Mucosa of gallbladder (tissue), 1 donor: ENCODE measurements around the gene UQCR11. TPM values are rescaled to one million over a fixed set of nuclear protein-coding genes. Genes with fewer than 3 reads are reported as not detected.

ENCODE experiments used
- DNase-seq: peaks from one replicate; pipeline ENCODE4 v3.0.0-alpha.2; 2020; ENCODE audit warnings: low spot score
- total RNA-seq: library from RNA; stranded (reverse); gene quantifications from one replicate; pipeline ENCODE4 v1.2.1, GENCODE V29; 2021
- donor health status: DM: no; HTN: no; CAD: no.

UQCR11 gene
- total RNA-seq, 1 donor from 2014 or later = 254 TPM

DNA sequence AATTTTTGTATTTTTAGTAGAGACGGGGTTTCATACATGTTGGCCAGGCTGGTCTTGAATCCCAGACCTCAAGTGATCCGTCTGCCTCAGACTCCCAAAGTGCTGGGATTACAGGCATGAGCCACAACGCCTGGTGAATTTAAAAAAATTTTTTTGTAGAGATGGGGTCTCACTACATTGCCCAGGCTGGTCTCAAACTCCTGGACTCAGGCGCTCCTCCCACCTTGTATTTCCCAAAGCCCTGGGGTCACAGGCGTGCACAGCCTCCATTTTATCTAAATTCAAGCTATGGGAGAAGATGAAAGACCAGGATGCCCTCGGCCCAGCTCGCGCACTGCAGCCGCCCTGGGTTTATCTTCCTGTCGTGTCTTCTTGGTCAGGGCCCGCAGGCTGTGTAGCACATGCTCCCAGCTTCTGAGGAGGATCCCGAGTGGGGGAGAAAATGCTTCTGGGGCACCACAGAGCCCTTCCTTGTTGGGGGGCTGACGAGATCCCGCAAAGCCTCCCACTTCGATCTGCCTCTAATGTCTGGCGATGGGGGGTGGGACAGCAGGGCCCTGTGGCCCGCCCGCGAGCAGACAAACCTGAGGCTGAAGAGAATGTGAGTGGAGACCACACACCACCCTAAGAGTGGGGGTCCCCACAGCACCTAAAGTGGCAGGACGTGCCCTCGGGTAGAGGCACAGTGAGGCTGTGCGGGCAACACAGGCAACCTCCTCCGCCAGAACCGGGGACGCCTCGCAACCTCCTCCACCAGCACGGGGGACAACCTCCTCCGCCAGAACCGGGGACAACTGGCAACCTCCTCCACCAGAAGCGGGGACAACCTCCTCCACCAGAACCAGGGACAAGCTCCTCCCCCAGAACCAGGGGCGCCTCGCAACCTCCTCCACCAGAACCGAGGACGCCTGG is 31.3 kb upstream of the UQCR11 start:
- DNase-seq = no peak

DNA sequence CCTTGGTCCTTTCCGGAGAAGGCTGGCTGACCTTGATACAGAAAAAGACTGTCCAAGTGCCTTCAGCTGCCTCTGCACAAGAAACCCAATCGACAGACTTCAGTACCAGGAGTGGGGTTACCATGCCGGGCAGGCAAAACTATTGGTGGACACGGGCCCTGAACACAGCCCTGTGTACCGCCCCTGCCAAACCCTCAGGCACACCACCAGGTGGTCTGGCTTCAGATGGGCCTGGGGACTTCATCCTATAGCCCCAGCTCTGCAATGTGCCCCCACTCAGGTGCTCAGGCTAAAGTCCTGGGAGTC is 29.6 kb upstream of the UQCR11 start:
- no peak for DNase-seq

DNA sequence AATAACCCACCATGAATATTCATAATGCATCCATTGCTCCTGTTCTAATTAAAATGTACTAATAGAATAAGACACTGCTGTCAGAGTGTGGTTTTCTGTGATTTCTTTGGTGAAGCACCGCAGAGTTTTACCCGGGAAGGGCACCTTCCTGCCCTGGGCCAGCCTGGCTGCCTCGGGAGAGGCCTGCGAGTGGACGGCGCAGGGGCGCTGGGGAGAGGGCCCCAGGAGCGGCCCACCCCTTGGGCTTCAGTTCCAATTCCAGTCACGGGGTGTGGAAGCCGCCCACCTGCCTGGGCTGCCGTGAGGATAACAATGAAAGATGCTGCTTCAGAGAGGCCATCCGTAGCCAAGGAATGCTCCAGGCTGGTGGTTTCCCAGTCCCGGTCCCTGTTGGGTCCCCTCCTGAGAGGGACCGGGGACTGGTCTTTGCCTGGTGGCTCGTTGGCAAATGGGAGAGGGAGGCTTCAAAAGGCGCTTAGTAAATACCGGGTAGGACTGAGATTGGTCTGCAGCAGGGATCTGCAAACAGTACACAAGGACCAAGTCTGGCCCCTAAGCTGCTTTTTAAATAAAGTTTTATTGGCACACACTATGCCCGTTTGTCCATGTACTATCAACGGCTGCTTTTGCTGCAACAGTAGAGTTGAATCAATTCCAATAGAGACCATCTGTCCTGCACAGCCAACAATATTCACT is 29.1 kb upstream of the UQCR11 start:
- DNase-seq = no peak

DNA sequence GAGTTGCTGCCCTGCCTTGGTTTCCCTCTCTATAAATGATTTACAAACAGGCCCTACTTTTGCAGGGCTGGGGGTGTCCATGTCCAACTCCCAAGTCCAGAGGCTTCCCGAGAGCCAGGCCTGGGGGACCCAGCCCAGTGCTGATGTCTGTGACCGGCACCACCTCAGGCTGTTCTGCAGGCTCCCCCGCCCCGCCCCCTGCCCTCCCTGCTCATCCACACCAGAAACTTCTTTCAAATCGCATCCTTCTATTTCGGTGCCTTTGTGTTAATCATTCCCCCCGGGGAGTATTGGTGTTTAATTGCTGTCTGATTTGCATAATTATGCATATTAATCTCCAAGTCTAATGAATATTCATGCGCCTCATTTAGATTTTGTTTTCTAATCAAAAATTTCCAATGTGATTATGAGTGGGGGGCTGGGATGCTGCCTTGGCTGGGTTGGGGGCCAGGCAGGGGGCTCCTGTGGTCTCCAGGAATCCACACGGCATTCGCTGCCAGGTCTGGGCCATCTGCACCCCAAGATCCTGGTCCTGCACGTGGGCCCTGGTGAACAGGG is 28.1 kb upstream of the UQCR11 start:
- DNase-seq = no peak

DNA sequence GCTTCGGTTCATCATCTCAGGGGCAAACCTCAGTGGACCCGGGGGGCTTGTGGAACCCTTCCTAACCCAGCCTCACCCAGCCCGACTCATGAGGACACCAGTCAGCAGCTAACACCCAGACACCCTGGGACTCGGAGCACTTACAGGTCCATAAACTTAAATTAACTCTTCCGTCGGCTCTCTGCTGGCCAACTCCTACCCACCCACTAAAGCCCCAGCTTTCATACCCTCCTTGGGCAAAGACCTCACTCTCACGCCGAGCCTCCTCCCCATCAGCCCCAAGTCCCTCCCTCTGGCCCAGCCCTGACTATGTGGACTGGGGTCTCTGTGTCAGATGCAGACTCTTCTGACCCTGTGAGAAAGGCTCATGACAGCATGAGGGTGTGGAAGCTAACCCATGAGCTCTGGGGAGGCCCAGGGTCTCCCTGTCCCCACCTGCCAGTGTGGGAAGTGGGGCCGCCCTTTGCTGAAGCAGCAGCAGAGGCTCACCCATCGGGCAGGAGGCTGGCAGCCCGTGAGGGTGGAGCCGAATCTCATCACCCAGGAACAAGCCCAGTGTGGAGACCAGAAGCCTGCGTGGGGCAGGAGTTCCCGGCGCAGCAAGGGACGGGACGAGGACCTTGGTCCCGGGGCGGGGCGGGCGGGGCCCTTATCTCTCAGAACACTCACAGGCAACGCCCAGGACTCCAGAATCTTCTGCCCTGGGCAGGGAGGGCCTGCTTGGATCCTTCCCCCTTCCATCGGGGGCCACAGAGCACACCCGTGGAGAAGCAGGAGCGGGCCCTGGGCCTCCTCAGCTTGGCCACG is 27.4 kb upstream of the UQCR11 start:
- no peak for DNase-seq

DNA sequence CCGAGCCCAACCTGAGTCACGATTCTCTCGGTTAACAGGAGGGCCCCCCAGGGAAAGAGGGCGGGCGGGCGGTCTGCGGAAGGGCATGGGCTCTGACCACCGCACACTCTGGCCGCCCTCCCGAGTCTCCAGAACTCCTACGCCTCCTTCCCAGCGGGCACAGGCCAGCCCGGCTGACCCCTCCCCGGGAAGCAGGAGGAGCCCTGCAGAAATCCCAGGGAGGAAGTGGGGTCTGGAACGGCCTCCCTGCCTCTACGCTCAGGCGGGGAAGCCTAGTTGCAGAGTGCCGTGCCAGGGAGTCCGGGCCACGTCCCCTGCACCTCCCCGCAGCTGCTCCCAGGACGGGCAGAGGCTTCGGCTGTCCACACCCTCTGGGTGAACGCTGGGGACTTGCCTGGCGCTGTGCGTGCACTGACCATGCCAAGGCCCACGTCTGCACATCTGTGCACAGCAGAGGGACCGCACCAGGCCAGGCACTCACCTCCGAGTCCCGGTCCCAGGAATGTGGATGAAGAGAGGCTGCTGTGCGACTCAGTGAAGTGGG is 26.4 kb upstream of the UQCR11 start:
- DNase-seq = no peak

DNA sequence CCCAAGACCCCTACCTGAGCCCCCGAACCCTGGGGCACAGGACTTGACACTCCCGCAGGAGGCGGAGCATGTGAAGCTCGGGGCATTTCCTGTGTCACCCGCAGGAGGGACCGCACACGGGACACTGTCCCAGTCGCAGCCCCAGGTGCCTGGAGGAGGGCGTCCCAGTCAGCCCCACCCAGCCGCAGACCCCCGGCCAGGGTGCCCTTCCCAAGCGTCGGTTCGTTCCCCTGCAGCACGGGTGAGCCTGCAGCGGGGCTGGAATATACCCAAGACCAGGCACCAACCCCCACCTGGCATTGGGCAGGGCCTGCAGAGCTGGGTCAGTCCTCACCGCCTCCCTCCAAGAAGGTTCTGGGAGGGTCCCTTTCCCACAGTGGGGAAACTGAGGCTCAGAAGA is 25.5 kb upstream of the UQCR11 start:
- DNase-seq = no peak

DNA sequence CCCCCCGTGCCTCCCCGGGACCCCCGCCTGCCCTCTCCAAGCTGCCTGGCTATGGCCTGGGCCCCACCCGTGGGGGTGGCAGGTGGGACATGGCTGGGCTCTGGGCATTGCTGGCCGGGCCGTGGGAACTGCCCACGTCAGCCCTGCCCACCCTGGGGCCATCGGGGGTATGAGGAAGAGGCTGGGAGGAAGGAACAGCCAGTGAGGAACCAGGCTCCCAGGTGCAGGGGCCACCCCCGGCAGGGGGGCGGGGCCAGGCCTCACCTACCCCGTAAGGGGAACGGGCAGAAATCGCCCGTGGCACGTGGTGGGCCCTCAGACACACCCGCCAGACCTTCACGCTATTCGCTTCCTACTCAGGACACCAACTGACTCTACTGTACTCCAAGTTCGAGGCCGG is 24.8 kb upstream of the UQCR11 start:
- DNase-seq = no peak

DNA sequence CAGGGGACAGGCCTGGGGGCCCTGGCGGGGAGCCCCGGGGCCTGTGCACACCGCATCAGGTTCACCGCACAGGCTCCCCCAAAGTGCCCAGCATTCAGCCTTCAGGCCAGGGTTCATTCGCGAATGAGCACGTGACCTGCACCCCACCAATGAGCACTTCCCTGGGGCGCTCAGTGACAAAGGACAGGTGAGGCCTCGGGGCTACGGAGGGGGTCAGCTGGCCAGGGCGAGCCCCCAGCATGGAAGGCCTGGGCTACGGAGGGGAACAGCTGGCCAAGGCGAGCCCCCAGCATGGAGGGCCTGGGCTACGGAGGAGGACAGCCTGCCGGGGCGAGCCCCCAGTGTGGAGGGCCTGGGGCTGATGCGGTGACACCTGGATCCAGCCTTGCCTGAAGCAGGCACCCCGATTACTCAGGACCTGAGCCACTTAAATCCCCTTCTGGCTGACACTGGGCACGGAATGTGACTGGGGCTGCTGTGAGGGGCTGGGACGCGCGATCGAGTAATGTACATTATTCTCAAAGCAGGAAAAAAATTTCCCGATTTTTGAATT is 24.1 kb upstream of the UQCR11 start:
- no peak for DNase-seq

DNA sequence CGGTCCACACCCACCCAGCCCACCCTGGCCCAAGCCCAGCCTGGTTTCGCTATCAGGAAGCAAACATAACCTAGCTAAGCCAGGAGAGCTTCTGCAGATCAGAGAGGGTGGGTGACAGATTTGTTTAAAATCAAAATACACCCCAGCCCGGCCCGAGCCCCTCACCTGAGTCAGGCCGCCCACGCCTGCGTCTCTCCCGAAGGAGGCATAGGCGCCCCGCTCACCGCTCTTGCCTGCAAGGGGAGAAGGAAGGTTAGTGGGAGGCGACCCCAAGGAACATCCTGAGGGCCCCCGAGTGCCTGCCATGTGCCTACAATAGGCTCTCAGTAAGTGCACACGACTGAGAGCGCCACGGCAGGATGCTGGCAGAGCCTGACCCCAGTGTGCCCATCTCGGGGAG is 21.9 kb upstream of the UQCR11 start:
- DNase-seq = no peak

DNA sequence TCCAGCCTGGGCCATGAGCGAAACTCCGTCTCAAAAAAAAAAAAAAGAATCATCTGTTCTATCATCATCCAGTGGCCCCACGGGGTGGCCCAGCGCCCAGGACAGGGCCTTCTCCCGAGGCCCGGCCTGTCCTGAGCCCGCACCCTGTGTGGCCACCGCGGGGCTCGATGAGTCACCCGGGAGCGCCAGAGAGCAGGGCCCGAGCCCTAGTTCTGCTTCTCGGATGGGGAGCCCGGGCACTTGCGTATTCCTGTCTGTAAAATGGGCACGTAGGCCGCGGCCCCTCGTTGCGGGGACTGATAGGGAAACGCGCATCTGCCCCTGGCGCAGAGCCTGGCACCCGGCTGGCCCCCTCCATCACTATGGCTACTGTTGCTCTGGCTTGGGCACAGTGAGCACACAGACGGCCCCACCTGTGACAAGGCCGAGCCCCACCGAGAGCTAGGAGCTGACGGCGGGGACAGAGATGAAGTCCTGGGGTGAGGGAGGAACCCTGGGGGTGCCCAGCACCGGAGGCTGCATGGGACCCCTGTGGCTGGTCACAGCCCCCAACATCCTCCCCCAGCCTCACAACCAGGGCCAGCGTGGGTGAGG is 21.3 kb upstream of the UQCR11 start:
- DNase-seq = no peak

DNA sequence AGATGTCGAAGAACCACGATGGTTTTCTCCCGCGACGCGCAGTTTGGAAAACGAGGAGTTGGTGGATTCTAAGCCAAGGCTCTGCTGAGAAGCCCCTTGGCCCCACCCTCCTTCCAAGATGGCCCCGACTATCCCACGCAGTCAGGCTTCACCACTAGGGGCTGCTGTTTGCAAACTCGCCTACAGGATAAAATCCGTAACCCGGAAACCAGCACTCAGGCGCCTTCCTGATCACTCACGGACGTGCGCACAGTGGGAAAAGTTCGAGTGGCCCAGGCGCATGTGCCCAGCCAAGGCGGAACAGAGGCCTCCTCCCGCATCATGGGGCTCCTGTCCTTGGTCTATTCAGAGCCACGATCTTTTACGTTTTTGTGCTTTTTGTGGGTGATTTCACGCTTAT is 19.2 kb upstream of the UQCR11 start:
- DNase-seq = peak; percentile 54

DNA sequence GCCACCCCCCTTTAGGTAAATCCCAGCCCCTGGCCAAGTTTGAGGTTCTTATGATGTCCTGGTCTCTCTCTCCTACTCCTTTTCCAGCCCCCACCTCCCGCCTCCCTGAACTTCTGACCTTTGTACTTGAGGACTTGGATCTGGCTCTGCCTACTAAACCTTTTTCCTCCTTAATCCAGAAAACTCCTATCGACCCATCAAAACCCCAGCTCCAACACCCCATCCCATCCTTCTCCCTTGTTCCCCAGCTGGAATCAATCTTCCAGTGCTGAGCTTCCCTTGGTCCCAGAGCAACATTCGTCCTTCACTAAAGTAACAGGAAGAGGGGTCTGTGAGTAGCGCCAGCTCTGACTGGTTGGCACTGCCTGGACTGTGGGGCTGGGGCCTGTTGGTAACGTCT is 17.3 kb upstream of the UQCR11 start:
- DNase-seq = no peak

DNA sequence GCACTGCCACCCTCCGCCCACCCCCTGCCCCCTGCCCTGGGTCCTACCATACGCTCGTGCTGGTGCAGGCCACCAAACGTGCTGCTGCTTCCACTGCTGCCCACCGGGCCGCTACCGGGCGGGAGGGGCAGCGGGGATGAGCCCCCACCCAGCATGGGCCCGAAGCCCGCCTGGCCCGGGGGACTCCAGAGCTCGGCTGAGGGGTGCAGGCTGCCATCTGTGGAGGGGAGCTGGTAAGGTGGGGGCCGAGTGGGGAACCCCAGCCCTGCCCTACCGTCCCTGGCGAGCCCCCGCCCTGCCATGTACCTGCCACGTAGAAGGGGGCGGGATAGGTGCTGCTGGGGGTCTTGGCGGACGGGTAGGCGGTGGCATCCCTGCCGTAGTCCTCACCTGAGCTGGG is 16.7 kb upstream of the UQCR11 start:
- DNase-seq = no peak

DNA sequence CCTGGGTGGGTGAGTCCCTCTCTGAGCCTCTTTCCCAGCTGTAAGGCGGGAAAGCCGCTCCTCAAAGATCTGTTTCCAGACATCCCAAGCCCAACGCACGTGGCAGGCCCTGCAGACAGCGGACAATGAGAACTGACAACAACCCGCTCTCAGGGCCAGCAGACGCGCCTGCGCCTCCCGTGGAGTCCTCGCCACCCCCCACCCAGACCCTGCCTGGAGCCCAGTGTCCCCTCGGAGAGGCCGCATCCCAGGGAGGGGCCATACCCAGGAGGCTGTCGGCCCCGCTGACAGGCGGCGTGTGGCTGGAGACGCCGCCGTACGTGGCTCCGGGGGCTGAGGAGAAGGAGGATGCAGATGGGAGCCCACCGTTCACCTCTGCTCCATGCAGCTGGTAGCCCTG is 16.3 kb upstream of the UQCR11 start:
- DNase-seq = no peak

DNA sequence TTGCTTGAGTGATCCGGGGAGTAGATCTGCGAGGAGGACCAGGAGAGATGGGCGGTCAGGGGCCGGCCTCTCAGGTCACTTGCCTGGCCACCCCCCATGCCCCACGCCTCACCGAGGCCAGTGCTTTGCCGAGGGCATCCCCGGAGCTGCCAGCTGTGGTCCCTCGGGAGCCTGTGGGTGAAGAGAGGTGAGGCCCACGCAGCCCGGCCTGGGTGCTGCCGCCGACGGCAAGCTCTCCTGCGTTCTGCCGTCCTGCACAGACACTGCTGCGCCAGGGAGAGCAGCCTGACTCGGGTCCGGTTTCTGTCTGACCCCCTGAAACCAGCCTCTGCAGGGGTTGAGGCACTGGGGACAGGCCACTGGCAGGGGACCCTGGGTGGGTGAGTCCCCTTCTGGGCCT is 15.8 kb upstream of the UQCR11 start:
- DNase-seq = no peak

DNA sequence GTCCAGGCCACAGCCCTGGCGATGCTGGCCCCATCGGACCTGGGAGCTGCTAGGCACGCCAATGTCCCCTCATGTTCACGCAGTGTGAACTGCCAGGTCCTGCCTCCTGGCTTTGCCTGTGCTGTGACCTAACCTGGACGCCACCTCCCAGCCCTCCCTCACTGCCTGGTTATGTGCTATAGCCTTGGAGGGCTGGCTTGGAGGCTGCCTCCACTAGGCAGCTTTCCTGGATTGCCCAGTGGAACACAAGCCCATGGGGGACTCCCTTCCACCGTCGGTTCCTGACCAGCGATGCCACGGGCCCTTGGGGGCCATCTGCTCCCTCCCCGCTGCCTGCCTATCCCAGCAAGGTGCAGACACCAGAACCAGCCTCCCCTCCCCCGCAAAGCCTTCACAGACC is 15.2 kb upstream of the UQCR11 start:
- DNase-seq = no peak

DNA sequence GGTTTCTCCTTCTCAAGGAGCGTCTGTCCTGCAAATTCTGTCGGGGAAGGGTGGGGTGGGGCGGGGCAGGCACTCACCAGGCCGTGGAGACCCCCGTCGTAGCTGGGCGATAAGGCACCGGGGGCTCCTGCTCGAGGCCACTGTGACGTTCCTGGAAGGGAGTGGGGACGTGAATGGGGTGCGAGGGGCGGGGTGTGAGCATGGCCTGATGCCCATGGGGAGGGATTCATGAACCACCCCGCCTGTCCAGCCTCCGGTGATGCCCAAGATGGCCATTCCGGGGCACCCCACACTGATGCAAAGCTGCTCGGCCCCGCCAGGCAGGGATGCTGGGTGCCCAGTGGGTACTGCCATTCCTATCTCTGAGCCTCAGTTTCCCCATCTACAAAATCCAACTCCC is 14.4 kb upstream of the UQCR11 start:
- DNase-seq = no peak

DNA sequence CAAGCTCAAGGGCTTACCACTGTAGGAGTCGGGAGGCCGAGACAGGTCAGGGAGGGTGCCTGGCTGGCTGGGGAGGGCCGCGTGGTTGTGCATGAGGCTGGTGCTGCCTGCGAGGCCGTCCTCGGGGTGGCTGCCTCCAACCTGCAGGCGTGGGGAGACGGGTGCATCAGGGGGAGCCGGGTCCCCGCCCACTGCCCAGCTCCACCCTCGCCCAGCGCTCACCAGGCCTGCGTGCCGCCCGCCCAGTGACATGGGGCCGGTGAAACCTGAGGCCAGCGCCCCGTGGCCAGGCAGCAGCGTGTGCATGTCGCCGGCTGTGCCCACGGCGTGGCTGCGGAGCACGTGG is 13.8 kb upstream of the UQCR11 start:
- DNase-seq = no peak

DNA sequence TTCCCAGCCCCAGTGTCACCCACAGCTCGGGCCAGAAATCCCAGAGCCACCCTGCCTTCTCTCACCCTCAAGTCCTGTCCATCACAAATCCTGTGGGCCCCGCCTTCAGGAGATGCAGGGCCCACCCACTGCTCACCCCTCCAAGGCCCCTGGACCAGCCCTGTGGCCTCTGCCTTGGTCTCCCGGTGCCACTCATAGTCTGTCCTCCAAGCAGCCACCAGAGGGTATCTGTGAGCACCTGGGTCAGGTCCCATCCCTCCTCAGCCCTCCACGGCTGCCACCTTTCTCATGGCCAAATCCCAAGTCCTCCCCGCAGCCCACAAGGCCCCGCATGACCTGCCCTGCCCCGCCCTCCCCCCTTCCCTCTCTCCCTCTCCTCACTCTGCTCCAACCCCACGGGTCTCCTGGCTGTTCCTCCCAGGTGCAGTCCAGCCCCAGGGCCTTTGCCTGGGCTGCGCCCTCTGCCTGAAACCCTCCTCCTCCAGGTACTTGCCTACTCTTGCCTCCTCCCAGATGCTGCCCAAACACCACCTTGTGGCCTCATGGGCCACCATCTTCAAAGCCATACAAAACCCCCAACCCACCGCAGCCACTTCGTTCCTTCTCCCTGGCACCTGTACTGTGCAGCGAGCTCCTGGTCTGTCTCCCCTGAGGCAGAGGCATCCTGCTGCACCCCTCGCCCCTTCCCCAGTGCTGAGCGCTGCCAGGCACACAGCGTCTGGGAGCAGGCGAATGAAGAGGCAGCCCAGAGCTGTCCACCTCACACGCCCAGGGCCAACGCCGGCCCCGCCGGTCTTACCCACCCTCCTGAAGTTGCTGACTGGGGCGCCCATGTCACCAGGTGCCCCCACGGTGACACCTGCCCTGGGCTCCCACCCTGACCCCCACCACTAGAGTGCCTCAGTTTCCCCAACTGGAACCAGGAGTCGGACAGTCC is 13.2 kb upstream of the UQCR11 start:
- DNase-seq = no peak
